ENCODE data around the gene SLC2A13. TPM values are rescaled to one million over a fixed set of nuclear protein-coding genes. Genes with fewer than 3 reads are reported as not detected.

SLC2A13 gene
- total RNA-seq, 1 donor from 2014 or later = 5.2 TPM

- no peak for DNase-seq
- H3K4me1 Mint-ChIP-seq (ENCODE audit: low read depth, unreplicated experiment) = no peaks in the 10 kb centered on the region
- no peaks in the 10 kb centered on the region for H3K27me3 Mint-ChIP-seq (ENCODE audit: unreplicated experiment)
Observed at GRCh38 chr12:40078266-40078665, 27.6 kb downstream of the SLC2A13 start.

GRCh38 chr12:40075458-40075857, 30.4 kb downstream of the SLC2A13 start:
- Mint-ChIP-seq H3K4me3 (ENCODE audit: unreplicated experiment) (no peak overlapping the region), H3K36me3 (ENCODE audit: unreplicated experiment) (peaks cover 14% of the 10 kb centered on the region), H3K27ac (ENCODE audit: unreplicated experiment) (no peak overlapping the region), H3K4me1 (ENCODE audit: low read depth, unreplicated experiment) (no peaks in the 10 kb centered on the region), H3K9me3 (ENCODE audit: unreplicated experiment) (peaks cover 4% of the 10 kb centered on the region), H3K27me3 (ENCODE audit: unreplicated experiment) (no peaks in the 10 kb centered on the region)
- no peak for DNase-seq
- no peak for TF ChIP-seq CTCF (IDR thresholded peaks at IDR 0.05; ENCODE audit: partially characterized antibody, unreplicated experiment)

More at GRCh38 chr12:40078266-40078665, 27.6 kb downstream of the SLC2A13 start:
- Mint-ChIP-seq H3K4me3 (ENCODE audit: unreplicated experiment) (no peak overlapping the region), H3K27ac (ENCODE audit: unreplicated experiment) (no peak overlapping the region), H3K9me3 (ENCODE audit: unreplicated experiment) (peaks cover 4% of the 10 kb centered on the region), H3K36me3 (ENCODE audit: unreplicated experiment) (peaks cover 14% of the 10 kb centered on the region)
- no peak for TF ChIP-seq CTCF (IDR thresholded peaks at IDR 0.05; ENCODE audit: partially characterized antibody, unreplicated experiment)

- Mint-ChIP-seq H3K9me3 (ENCODE audit: unreplicated experiment) (no peaks in the 10 kb centered on the region), H3K27ac (ENCODE audit: unreplicated experiment) (no peak overlapping the region), H3K27me3 (ENCODE audit: unreplicated experiment) (no peaks in the 10 kb centered on the region), H3K36me3 (ENCODE audit: unreplicated experiment) (no peaks in the 10 kb centered on the region), H3K4me3 (ENCODE audit: unreplicated experiment) (no peak overlapping the region), H3K4me1 (ENCODE audit: low read depth, unreplicated experiment) (no peaks in the 10 kb centered on the region)
- no peak for TF ChIP-seq CTCF (IDR thresholded peaks at IDR 0.05; ENCODE audit: partially characterized antibody, unreplicated experiment)
- no peak for DNase-seq
Observed at GRCh38 chr12:40068416-40068815, 37.5 kb downstream of the SLC2A13 start.

GRCh38 chr12:40065636-40066035, 40.2 kb downstream of the SLC2A13 start:
- Mint-ChIP-seq H3K36me3 (ENCODE audit: unreplicated experiment) (no peaks in the 10 kb centered on the region), H3K9me3 (ENCODE audit: unreplicated experiment) (no peaks in the 10 kb centered on the region), H3K27ac (ENCODE audit: unreplicated experiment) (no peak overlapping the region), H3K4me3 (ENCODE audit: unreplicated experiment) (no peak overlapping the region), H3K27me3 (ENCODE audit: unreplicated experiment) (no peaks in the 10 kb centered on the region), H3K4me1 (ENCODE audit: low read depth, unreplicated experiment) (no peaks in the 10 kb centered on the region)
- TF ChIP-seq CTCF (IDR thresholded peaks at IDR 0.05; ENCODE audit: partially characterized antibody, unreplicated experiment) = no peak
- DNase-seq = no peak

GRCh38 chr12:40063414-40063813, 42.5 kb downstream of the SLC2A13 start:
- H3K36me3 Mint-ChIP-seq (ENCODE audit: unreplicated experiment) = no peaks in the 10 kb centered on the region

More at GRCh38 chr12:40063414-40063813, 42.5 kb downstream of the SLC2A13 start:
- DNase-seq = no peak
- TF ChIP-seq CTCF (IDR thresholded peaks at IDR 0.05; ENCODE audit: partially characterized antibody, unreplicated experiment) = no peak
- Mint-ChIP-seq H3K4me1 (ENCODE audit: low read depth, unreplicated experiment) (no peaks in the 10 kb centered on the region), H3K27me3 (ENCODE audit: unreplicated experiment) (no peaks in the 10 kb centered on the region), H3K9me3 (ENCODE audit: unreplicated experiment) (no peaks in the 10 kb centered on the region), H3K27ac (ENCODE audit: unreplicated experiment) (no peak overlapping the region), H3K4me3 (ENCODE audit: unreplicated experiment) (no peak overlapping the region)

All from glutamatergic neuron (in vitro differentiated cells).